GM19043 (cell line): Measurements from ENCODE around the gene INTS15.

ENCODE experiments used
- ATAC-seq: cut with Tn5 transposase; IDR thresholded peaks from one replicate; pipeline ENCODE4 v1.9.1; 2021; ENCODE audit warnings: low read depth; ENCODE audit not compliant: unreplicated experiment

Gene INTS15

GRCh38 chr7:6654842-6655610, 65.2 kb downstream of the INTS15 start:
- ATAC-seq, result no peak

DNA sequence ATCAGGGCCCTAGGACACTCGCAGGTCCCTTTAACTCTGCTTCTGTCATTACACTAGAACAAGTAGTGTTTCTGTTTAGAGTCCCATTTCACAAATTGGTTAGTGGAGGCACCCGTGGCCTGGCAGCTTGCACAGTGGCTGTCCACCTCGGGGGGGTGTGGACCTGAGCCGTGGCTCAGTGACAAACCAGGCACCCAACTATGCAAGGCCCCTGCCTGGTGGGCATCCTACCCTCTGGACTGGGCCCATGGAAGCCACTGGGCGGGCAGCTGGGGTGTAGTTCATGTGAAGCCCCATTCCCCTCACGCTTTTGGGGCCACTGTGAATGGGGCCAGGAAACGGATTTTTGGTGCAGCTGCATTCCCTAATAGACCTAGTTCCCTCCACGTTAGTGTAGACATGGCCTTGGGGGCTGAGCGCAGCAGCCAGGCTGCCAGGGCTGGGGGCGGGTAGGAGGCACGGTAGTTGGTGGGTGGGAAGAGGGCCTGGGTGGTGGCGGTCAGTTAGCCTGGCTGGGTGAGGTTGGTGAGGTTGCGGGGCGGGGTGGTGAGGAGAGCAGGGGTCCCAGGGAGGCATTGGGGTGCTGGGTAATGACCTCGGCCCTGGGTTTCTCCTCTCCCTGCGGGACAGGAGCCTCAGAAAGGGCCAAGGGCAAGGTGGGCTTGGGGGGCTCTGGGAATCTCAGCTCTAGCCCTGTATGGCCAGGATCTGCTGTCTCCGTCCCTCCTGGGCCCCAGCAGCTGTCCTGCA, 66.0 kb downstream of the INTS15 start:
- ATAC-seq, result no peak

GRCh38 chr7:6656413-6656812, 66.6 kb downstream of the INTS15 start:
- no peak for ATAC-seq
